NCI-H2196 (cell line): ENCODE data around the gene SCAMP5.

ENCODE experiments used
- DNase-seq: peaks from one replicate; lab custom pipeline; 2025; ENCODE audit not compliant: unreplicated experiment; lab: John Stamatoyannopoulos, UW

The SCAMP5 gene

GRCh38 chr15:74976159-74976558, 19.2 kb upstream of the SCAMP5 start:
- no peak for DNase-seq

GRCh38 chr15:74977599-74977998, 17.8 kb upstream of the SCAMP5 start:
- DNase-seq: no peak

GRCh38 chr15:74978077-74978476, 17.3 kb upstream of the SCAMP5 start:
- no peak for DNase-seq

GRCh38 chr15:74978503-74978902, 16.9 kb upstream of the SCAMP5 start:
- DNase-seq: no peak

GRCh38 chr15:74982183-74982582, 13.2 kb upstream of the SCAMP5 start:
- no peak for DNase-seq

GRCh38 chr15:74983725-74984231, 11.6 kb upstream of the SCAMP5 start:
- DNase-seq: no peak

- DNase-seq: peak; percentile 56
These were observed 7.2 kb upstream of the SCAMP5 start for GRCh38 chr15:74988007-74988800.

- no peak for DNase-seq
These were observed 5.8 kb upstream of the SCAMP5 start for GRCh38 chr15:74989527-74989926.

- DNase-seq: no peak
These were observed 2.7 kb upstream of the SCAMP5 start for GRCh38 chr15:74992619-74993018.

- no peak for DNase-seq
These were observed 1.1 kb upstream of the SCAMP5 start for GRCh38 chr15:74994236-74994635.

GRCh38 chr15:74994685-74995084, 678 bp upstream of the SCAMP5 start:
- DNase-seq: no peak

- no peak for DNase-seq
These were observed 709 bp downstream of the SCAMP5 start for GRCh38 chr15:74995779-74996765.

GRCh38 chr15:74997141-74997540, 1.8 kb downstream of the SCAMP5 start:
- DNase-seq: no peak

GRCh38 chr15:74997543-74997942, 2.2 kb downstream of the SCAMP5 start:
- DNase-seq: no peak

GRCh38 chr15:75001310-75001709, 5.9 kb downstream of the SCAMP5 start:
- DNase-seq: no peak

- no peak for DNase-seq
These were observed 7.0 kb downstream of the SCAMP5 start for GRCh38 chr15:75002398-75002797.

GRCh38 chr15:75007216-75007615, 11.9 kb downstream of the SCAMP5 start:
- no peak for DNase-seq

GRCh38 chr15:75008221-75008625, 12.9 kb downstream of the SCAMP5 start:
- DNase-seq: no peak

GRCh38 chr15:75008629-75009326, 13.4 kb downstream of the SCAMP5 start:
- DNase-seq: no peak

- no peak for DNase-seq
These were observed 21.1 kb downstream of the SCAMP5 start for GRCh38 chr15:75016431-75016830.

- DNase-seq: no peak
These were observed 24.6 kb downstream of the SCAMP5 start for GRCh38 chr15:75019916-75020315.
